ENCODE data around the gene EYA2. TPM values are rescaled to one million over a fixed set of nuclear protein-coding genes. Genes with fewer than 3 reads are reported as not detected.

EYA2 gene
- total RNA-seq, 1 donor from 2014 or later: 0.62 TPM

GRCh38 chr20:47164140-47164539 is 269.5 kb downstream of the EYA2 start:
- TF ChIP-seq, protein P1, sequence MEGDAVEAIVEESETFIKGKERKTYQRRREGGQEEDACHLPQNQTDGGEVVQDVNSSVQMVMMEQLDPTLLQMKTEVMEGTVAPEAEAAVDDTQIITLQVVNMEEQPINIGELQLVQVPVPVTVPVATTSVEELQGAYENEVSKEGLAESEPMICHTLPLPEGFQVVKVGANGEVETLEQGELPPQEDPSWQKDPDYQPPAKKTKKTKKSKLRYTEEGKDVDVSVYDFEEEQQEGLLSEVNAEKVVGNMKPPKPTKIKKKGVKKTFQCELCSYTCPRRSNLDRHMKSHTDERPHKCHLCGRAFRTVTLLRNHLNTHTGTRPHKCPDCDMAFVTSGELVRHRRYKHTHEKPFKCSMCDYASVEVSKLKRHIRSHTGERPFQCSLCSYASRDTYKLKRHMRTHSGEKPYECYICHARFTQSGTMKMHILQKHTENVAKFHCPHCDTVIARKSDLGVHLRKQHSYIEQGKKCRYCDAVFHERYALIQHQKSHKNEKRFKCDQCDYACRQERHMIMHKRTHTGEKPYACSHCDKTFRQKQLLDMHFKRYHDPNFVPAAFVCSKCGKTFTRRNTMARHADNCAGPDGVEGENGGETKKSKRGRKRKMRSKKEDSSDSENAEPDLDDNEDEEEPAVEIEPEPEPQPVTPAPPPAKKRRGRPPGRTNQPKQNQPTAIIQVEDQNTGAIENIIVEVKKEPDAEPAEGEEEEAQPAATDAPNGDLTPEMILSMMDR (IDR thresholded peaks at IDR 0.05): no peak
- Mint-ChIP-seq H3K27me3 (peaks cover 5% of the 10 kb centered on the region), H3K36me3 (ENCODE audit: low read depth) (no peaks in the 10 kb centered on the region), H3K27ac (no peak overlapping the region), H3K9me3 (no peaks in the 10 kb centered on the region), H3K4me3 (no peak overlapping the region), H3K4me1 (no peaks in the 10 kb centered on the region)
- DNase-seq (no peak), ATAC-seq (ENCODE audit: low read depth) (no peak)
- ChIA-PET CTCF (no interaction called here), POLR2A (no interaction called here)
- intact Hi-C loops (cut with micrococcal nuclease): no loop called here

DNA sequence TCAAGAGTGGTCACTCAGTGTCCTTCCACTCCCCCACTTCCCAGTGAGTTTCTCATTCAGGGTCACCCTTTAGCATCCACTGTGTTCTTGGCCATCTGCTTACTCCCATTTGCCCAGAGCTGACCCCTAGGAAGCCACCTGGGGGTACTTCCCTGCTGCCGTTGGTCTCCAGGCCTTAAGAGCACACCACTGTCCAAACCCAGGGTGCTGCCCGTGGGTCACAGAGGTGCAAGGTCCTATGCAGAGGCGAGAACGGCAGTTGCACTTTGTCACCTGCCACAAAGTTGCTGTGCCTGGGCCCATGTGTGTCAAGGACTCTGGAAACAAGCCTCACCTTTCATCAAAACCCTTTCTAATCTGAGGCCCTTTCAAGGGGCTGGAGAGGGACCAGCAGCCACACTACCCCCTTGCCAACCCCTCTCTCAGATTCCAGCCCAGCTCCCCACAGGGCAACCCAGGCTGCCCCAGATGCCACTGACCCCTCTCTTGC is 270.8 kb downstream of the EYA2 start:
- no peaks in the 10 kb centered on the region for H3K36me3 Mint-ChIP-seq (ENCODE audit: low read depth)
- H3K9me3 Mint-ChIP-seq: no peaks in the 10 kb centered on the region
- POLR2A ChIA-PET: no interaction called here
- H3K4me3 Mint-ChIP-seq: no peak overlapping the region
- TF ChIP-seq, protein P1 (IDR thresholded peaks at IDR 0.05): no peak
- ATAC-seq (ENCODE audit: low read depth) (no peak), DNase-seq (no peak)
- H3K27ac Mint-ChIP-seq: no peak overlapping the region
- intact Hi-C loops (cut with micrococcal nuclease): no loop called here
- peaks cover 5% of the 10 kb centered on the region for H3K27me3 Mint-ChIP-seq
- CTCF ChIA-PET: no interaction called here
- H3K4me1 Mint-ChIP-seq: no peaks in the 10 kb centered on the region

DNA sequence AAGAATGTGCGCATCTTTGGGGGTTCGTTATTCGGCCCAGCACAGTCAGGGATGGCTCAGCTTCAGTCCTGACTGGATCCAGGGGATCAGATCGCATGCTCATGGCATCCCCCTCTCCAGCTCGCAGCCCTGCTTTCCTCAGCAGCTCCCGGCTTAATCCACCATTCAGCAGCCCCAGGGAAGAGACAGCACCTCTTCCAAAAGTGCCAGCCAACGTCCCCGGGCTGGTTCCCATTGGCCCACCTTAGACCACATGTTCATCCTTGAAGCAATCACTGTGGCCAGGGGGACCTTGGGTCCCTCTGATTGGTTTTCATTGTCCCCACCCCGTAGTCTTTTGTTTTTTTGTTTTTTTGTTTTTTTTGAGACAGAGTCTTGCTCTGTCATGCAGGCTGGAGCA is 273.2 kb downstream of the EYA2 start:
- no peaks in the 10 kb centered on the region for H3K4me1 Mint-ChIP-seq
- ATAC-seq (ENCODE audit: low read depth) (no peak), DNase-seq (no peak)
- H3K27me3 Mint-ChIP-seq: peaks cover 16% of the 10 kb centered on the region
- H3K9me3 Mint-ChIP-seq: no peaks in the 10 kb centered on the region
- TF ChIP-seq, protein P1 (IDR thresholded peaks at IDR 0.05): no peak
- no peaks in the 10 kb centered on the region for H3K36me3 Mint-ChIP-seq (ENCODE audit: low read depth)
- ChIA-PET CTCF (no interaction called here), POLR2A (no interaction called here)
- H3K4me3 Mint-ChIP-seq: no peak overlapping the region
- no peak overlapping the region for H3K27ac Mint-ChIP-seq
- intact Hi-C loops (cut with micrococcal nuclease): no loop called here

DNA sequence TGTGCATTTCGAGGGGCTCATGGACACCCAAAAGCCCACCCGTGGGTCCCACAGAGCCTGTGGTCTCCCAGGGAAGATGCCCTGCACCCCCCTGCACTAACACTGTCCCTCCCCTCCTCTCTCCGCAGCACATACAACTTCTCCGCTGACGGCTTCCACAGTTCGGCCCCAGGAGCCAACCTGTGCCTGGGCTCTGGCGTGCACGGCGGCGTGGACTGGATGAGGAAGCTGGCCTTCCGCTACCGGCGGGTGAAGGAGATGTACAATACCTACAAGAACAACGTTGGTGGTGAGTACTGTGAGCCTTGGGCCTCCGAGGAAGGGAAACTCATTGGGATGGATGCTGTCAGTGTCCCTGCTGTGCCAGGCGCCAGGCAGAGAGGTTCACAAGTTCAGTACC is 277.9 kb downstream of the EYA2 start:
- no peaks in the 10 kb centered on the region for H3K36me3 Mint-ChIP-seq (ENCODE audit: low read depth)
- CTCF ChIA-PET: no interaction called here
- intact Hi-C loops (cut with micrococcal nuclease): no loop called here
- POLR2A ChIA-PET: interaction anchor here (0.8 kb wide), 1 partner anchor 9 kb away, joined by 3 read pairs; no protein-coding TSS in a partner anchor
- no peaks in the 10 kb centered on the region for H3K9me3 Mint-ChIP-seq
- ATAC-seq (ENCODE audit: low read depth): no peak
- peaks cover 15% of the 10 kb centered on the region for H3K27me3 Mint-ChIP-seq
- H3K4me3 Mint-ChIP-seq: no peak overlapping the region
- no peak for DNase-seq
- TF ChIP-seq, protein P1 (IDR thresholded peaks at IDR 0.05): no peak
- no peaks in the 10 kb centered on the region for H3K4me1 Mint-ChIP-seq
- H3K27ac Mint-ChIP-seq: no peak overlapping the region

DNA sequence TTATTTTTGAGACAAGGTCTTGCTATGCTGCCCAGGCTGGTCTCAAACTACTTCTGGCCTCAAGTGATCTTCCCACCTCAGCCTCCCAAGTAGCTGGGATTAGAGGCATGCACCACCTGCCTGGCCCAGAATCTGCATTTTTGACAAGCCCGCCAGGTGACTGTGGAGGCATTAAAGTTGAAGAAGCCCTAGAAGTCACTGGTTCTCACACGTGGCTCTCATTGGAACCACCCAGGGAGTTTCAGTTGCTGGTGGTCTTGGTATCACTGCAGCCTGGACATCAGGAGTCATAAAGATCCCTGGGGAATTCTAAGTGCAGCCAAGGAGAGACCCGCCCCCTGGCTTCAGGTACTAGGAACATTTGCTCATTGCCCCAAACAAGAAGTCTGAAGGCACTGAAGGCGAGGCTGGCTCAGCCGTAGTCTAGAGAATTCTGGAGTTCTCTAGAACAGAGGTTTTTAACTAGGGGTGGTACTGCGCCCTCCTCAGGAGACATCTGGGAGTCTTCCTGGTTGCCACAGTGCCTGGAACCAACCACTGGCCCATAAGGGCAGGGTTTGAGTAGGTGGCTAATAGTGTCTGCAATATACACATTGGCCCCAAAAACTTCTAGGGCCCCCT is 279.1 kb downstream of the EYA2 start:
- Mint-ChIP-seq H3K4me3 (no peak overlapping the region), H3K36me3 (ENCODE audit: low read depth) (no peaks in the 10 kb centered on the region), H3K4me1 (no peaks in the 10 kb centered on the region), H3K27me3 (peaks cover 11% of the 10 kb centered on the region), H3K27ac (no peak overlapping the region), H3K9me3 (no peaks in the 10 kb centered on the region)
- TF ChIP-seq, protein P1 (IDR thresholded peaks at IDR 0.05): no peak
- ChIA-PET CTCF (no interaction called here), POLR2A (no interaction called here)
- ATAC-seq (ENCODE audit: low read depth) (no peak), DNase-seq (no peak)
- intact Hi-C loops (cut with micrococcal nuclease): no loop called here
